ENCODE results near the gene TRAPPC8. TPM values are rescaled to one million over a fixed set of nuclear protein-coding genes. Genes with fewer than 3 reads are reported as not detected.
"Not testable (repeated sequence)": the region's sequence is repeated elsewhere in the genome, so short reads cannot be mapped to it uniquely, and the experiment has no call there.

TRAPPC8 gene
- total RNA-seq, 8 experiments from 2014 or later: 16.9 to 35.4 (median 24.1) TPM

GRCh38 chr18:31799257-31799656 lies 143.7 kb downstream of the TRAPPC8 start:
- 60 to 100% (median 92%) methylated on average over 1 to 2 of the region's 5 CpGs; no CpG with 5 or more reads in 6 of the 10 experiments for WGBS, 10 experiments
- not testable (repeated sequence) for ATAC-seq (replicated peaks in 6 of 8)

GRCh38 chr18:31798399-31798798 lies 144.5 kb downstream of the TRAPPC8 start:
- no peaks in the 10 kb centered on the region for H3K4me1 ChIP-seq (replicated peaks in 1 of 2)
- 0 to 75% (median 50%) methylated on average over 1 to 2 of the region's 2 CpGs; no CpG with 5 or more reads in 2 of the 10 experiments for WGBS, 10 experiments
- no peak for ATAC-seq (replicated peaks in 6 of 8)

More at GRCh38 chr18:31799257-31799656, 143.7 kb downstream of the TRAPPC8 start:
- in situ Hi-C loops (cut with MboI; ENCODE audit: low pct_unique_long_range_greater_than_20kb in 2 of 9, low sequenced_read_pairs in 9 of 9, unreplicated experiment in 9 of 9); H3K4me3 ChIP-seq; H3K27ac ChIP-seq; H3K4me1 ChIP-seq (replicated peaks in 1 of 2): not testable (repeated sequence)

GRCh38 chr18:31795747-31796146 lies 147.2 kb downstream of the TRAPPC8 start:
- H3K27ac ChIP-seq: no peak overlapping the region
- 7 to 100% (median 42%) methylated on average over 1 to 2 of the region's 2 CpGs; no CpG with 5 or more reads in 4 of the 10 experiments for WGBS, 10 experiments
- no peaks in the 10 kb centered on the region for H3K4me1 ChIP-seq (replicated peaks in 1 of 2)
- no peak overlapping the region for H3K4me3 ChIP-seq
- ATAC-seq (replicated peaks in 6 of 8): no peak
- in situ Hi-C loops (cut with MboI; ENCODE audit: low pct_unique_long_range_greater_than_20kb in 2 of 9, low sequenced_read_pairs in 9 of 9, unreplicated experiment in 9 of 9): no loop called here

More at GRCh38 chr18:31798399-31798798, 144.5 kb downstream of the TRAPPC8 start:
- in situ Hi-C loops (cut with MboI; ENCODE audit: low pct_unique_long_range_greater_than_20kb in 2 of 9, low sequenced_read_pairs in 9 of 9, unreplicated experiment in 9 of 9): no loop called here
- no peak overlapping the region for H3K27ac ChIP-seq
- H3K4me3 ChIP-seq: no peak overlapping the region

- Histone ChIP-seq H3K4me1 (replicated peaks in 1 of 2) (no peaks in the 10 kb centered on the region), H3K27ac (no peak overlapping the region), H3K4me3 (no peak overlapping the region)
- in situ Hi-C loops (cut with MboI; ENCODE audit: low pct_unique_long_range_greater_than_20kb in 2 of 9, low sequenced_read_pairs in 9 of 9, unreplicated experiment in 9 of 9): no loop called here
- no peak for ATAC-seq (replicated peaks in 6 of 8)
Measured at GRCh38 chr18:31793531-31793930, 149.4 kb downstream of the TRAPPC8 start.

GRCh38 chr18:31792580-31792911 lies 150.4 kb downstream of the TRAPPC8 start:
- no peak overlapping the region for H3K4me3 ChIP-seq
- no peak for ATAC-seq (replicated peaks in 6 of 8)
- no peak overlapping the region for H3K27ac ChIP-seq
- no peaks in the 10 kb centered on the region for H3K4me1 ChIP-seq (replicated peaks in 1 of 2)
- 67 to 100% (median 83%) methylated on average over 1 to 2 of the region's 2 CpGs; no CpG with 5 or more reads in 2 of the 10 experiments for WGBS, 10 experiments
- in situ Hi-C loops (cut with MboI; ENCODE audit: low pct_unique_long_range_greater_than_20kb in 2 of 9, low sequenced_read_pairs in 9 of 9, unreplicated experiment in 9 of 9): no loop called here

- in situ Hi-C loops (cut with MboI; ENCODE audit: low pct_unique_long_range_greater_than_20kb in 2 of 9, low sequenced_read_pairs in 9 of 9, unreplicated experiment in 9 of 9): no loop called here
- H3K27ac ChIP-seq: no peak overlapping the region
- no peak for ATAC-seq (replicated peaks in 6 of 8)
- H3K4me3 ChIP-seq: no peak overlapping the region
- WGBS, 10 experiments: 0 to 88% (median 30%) methylated on average over 2 to 3 of the region's 6 CpGs; no CpG with 5 or more reads in 4 of the 10 experiments
- H3K4me1 ChIP-seq (replicated peaks in 1 of 2): no peaks in the 10 kb centered on the region
Measured at GRCh38 chr18:31791817-31792579, 150.9 kb downstream of the TRAPPC8 start.

GRCh38 chr18:31789409-31789808 lies 153.5 kb downstream of the TRAPPC8 start:
- in situ Hi-C loops (cut with MboI; ENCODE audit: low pct_unique_long_range_greater_than_20kb in 2 of 9, low sequenced_read_pairs in 9 of 9, unreplicated experiment in 9 of 9): no loop called here
- no peak overlapping the region for H3K27ac ChIP-seq
- peak in 2 of 8 experiments; percentile 33 to 47 for ATAC-seq (replicated peaks in 6 of 8)
- WGBS, 10 experiments: 7 to 100% (median 83%) methylated on average over 1 to 8 of the region's 10 CpGs; no CpG with 5 or more reads in 3 of the 10 experiments
- H3K4me1 ChIP-seq (replicated peaks in 1 of 2): no peaks in the 10 kb centered on the region
- H3K4me3 ChIP-seq: no peak overlapping the region

GRCh38 chr18:31783059-31783458 lies 159.9 kb downstream of the TRAPPC8 start:
- WGBS, 10 experiments: 23 to 89% (median 75%) methylated on average over 1 to 3 of the region's 3 CpGs; no CpG with 5 or more reads in 1 of the 10 experiments
- Histone ChIP-seq H3K27ac (no peak overlapping the region), H3K4me1 (replicated peaks in 1 of 2) (no peaks in the 10 kb centered on the region), H3K4me3 (no peak overlapping the region)
- in situ Hi-C loops (cut with MboI; ENCODE audit: low pct_unique_long_range_greater_than_20kb in 2 of 9, low sequenced_read_pairs in 9 of 9, unreplicated experiment in 9 of 9): no loop called here
- ATAC-seq (replicated peaks in 6 of 8): no peak

Other genes starting within 250 kb of the TRAPPC8 start
- under 1 TPM in 1 of 8 experiments, not detected in 7; 0.05 TPM for gene SLC25A52, start 182.2 kb downstream of the TRAPPC8 start, total RNA-seq
- 1 to 10 TPM in 4 of 8 experiments, under 1 TPM in 4; 0.64 to 5.7 (median 1.4) TPM for gene RNF125, start 75.7 kb upstream of the TRAPPC8 start, total RNA-seq
- gene RNF138, start 148.7 kb upstream of the TRAPPC8 start, total RNA-seq: 10 to 100 TPM; 12.4 to 40.5 (median 28.3) TPM
- under 1 TPM in 6 of 8 experiments, not detected in 2; 0.08 to 0.17 (median 0.11) TPM for gene MEP1B, start 246.9 kb upstream of the TRAPPC8 start, total RNA-seq

All from motor neuron (in vitro differentiated cells).